Activated CD4-positive, alpha-beta T cell treated with anti-CD3 and anti-CD28 coated beads, Interleukin-2, amount 10 ng/mL, durations not matched to agents 24 days and 14 days (primary cell): ENCODE results near the gene MBOAT1. TPM values are rescaled to one million over a fixed set of nuclear protein-coding genes. Genes with fewer than 3 reads are reported as not detected.

Source experiments
- DNase-seq: peaks from one replicate; pipeline ENCODE4 v3.0.0; 2022
- H3K27ac Mint-ChIP-seq: one replicate; pipeline ENCODE4 v1.8.0; 2022; ENCODE audit warnings: mild to moderate bottlenecking, mixed read lengths
- H3K27me3 Mint-ChIP-seq: one replicate; pipeline ENCODE4 v1.8.0; 2022; ENCODE audit warnings: mixed read lengths
- H3K36me3 Mint-ChIP-seq: one replicate; pipeline ENCODE4 v1.8.0; 2022; ENCODE audit warnings: low read depth, mild to moderate bottlenecking, mixed read lengths
- H3K4me1 Mint-ChIP-seq: one replicate; pipeline ENCODE4 v1.8.0; 2021; ENCODE audit warnings: mixed read lengths
- H3K4me3 Mint-ChIP-seq: one replicate; pipeline ENCODE4 v1.8.0; 2022; ENCODE audit warnings: mild to moderate bottlenecking, moderate library complexity, mixed read lengths
- H3K9me3 Mint-ChIP-seq: one replicate; pipeline ENCODE4 v1.8.0; 2021; ENCODE audit warnings: mixed read lengths
- intact Hi-C: fragments of 100-400 bp; cut with micrococcal nuclease; formaldehyde crosslinking; loops from one replicate; pipeline ENCODE4 v1.15.1; 2023
- total RNA-seq: library from RNA; stranded (reverse); gene quantifications from 2 replicates; pipeline ENCODE4 v1.2.3, GENCODE V29; 2022

The MBOAT1 gene
- total RNA-seq, 1 donor from 2014 or later: 11.8 TPM

- H3K4me1 Mint-ChIP-seq: no peaks in the 10 kb centered on the region
- H3K4me3 Mint-ChIP-seq: no peak overlapping the region
- H3K9me3 Mint-ChIP-seq: no peaks in the 10 kb centered on the region
- intact Hi-C loops: no loop called here
- H3K36me3 Mint-ChIP-seq: no peaks in the 10 kb centered on the region
- H3K27me3 Mint-ChIP-seq: peaks cover 12% of the 10 kb centered on the region
- H3K27ac Mint-ChIP-seq: no peak overlapping the region
- DNase-seq: no peak
These were observed 9.2 kb upstream of the MBOAT1 start for GRCh38 chr6:20221421-20221820.

DNA sequence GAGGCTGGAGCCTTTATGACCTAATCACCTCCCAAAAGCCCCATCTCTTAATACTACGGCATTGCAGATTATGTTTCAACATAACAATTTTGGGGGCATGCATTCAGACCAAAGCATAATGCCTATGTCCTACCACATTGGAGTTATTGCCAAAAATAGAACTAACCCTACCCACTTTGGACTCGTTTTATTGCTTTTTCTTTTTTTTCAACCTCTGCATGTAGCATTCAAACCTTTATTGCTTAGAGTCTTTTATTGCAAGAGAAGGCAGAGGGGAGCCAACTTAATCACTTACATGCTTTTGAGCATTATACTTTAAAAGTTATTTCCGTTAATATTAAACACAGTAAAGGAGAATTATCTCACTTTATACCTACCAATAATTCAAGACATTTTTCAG is 8.1 kb upstream of the MBOAT1 start:
- intact Hi-C loops: no loop called here

GRCh38 chr6:20217891-20218290 is 5.6 kb upstream of the MBOAT1 start:
- Mint-ChIP-seq H3K27me3 (peaks cover 11% of the 10 kb centered on the region), H3K9me3 (no peaks in the 10 kb centered on the region), H3K4me1 (peaks cover 8% of the 10 kb centered on the region), H3K27ac (no peak overlapping the region), H3K4me3 (no peak overlapping the region), H3K36me3 (no peaks in the 10 kb centered on the region)
- intact Hi-C loops: no loop called here
- DNase-seq: no peak

More for the DNA sequence above, 8.1 kb upstream of the MBOAT1 start:
- Mint-ChIP-seq H3K4me3 (no peak overlapping the region), H3K36me3 (no peaks in the 10 kb centered on the region), H3K9me3 (no peaks in the 10 kb centered on the region), H3K27ac (no peak overlapping the region), H3K4me1 (no peaks in the 10 kb centered on the region), H3K27me3 (peaks cover 12% of the 10 kb centered on the region)
- no peak for DNase-seq

DNA sequence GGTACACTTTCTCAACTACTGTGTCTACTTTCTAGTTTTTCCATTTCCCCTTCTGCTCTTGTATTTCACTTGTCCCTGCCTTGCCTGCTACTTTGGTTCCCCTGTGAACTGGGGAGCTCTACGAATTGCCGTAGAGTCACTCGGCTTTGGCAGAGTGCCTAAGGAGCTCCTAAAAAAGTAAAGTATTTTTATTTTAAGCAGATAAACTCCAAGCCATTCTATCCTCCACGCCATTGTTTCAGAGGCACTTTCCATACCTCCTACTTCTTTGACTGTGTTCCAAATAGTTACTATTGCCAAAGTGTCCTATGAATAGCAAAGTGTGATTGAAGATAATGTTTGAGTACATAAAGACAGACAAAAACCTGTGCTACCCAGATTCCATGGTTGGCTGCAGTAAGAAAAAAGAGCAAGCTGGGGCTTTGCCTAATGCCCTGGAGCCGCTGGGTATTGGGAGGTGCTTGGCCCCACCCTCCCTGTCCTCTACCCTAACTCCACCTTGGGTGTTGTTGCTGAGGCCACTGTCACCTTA is 5.1 kb upstream of the MBOAT1 start:
- Mint-ChIP-seq H3K9me3 (no peaks in the 10 kb centered on the region), H3K27ac (no peak overlapping the region), H3K27me3 (peaks cover 10% of the 10 kb centered on the region), H3K36me3 (no peaks in the 10 kb centered on the region), H3K4me3 (no peak overlapping the region), H3K4me1 (peaks cover 9% of the 10 kb centered on the region)
- DNase-seq: no peak
- intact Hi-C loops: no loop called here

- intact Hi-C loops: no loop called here
- H3K27me3 Mint-ChIP-seq: peaks cover 2% of the 10 kb centered on the region
- no peak overlapping the region for H3K4me3 Mint-ChIP-seq
- H3K9me3 Mint-ChIP-seq: no peaks in the 10 kb centered on the region
- H3K36me3 Mint-ChIP-seq: no peaks in the 10 kb centered on the region
- H3K4me1 Mint-ChIP-seq: peaks cover 20% of the 10 kb centered on the region
- DNase-seq: no peak
- no peak overlapping the region for H3K27ac Mint-ChIP-seq
These were observed 3.0 kb upstream of the MBOAT1 start for GRCh38 chr6:20215310-20215709.

DNA sequence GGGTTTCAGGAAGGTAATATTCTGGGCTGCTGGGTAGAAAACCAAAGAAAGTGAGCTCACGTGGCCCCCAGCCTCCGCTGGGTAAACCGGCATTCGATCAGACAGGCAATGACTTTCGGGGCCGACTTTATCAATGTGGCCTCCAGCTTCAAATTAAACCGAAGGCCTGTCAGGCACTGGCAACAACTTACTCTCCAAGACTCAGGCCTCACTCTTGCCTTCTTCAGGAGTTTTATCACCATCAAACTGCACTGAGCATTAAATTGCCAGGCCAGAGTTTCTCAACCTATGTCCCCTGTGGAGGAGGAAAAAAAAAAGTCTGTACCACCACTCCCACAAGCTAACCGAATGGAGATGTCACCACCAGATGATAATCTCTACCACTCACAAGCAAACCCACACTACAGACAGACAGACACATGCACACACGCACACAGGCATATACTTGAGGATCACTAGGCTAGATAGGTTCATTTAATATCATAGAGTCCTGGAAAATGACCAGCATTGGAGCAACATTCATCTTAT is 1.1 kb upstream of the MBOAT1 start:
- peak overlapping the region; percentile 90 for H3K27ac Mint-ChIP-seq
- peak; percentile 67 for DNase-seq
- peak overlapping the region; percentile 91 for H3K4me3 Mint-ChIP-seq
- no peaks in the 10 kb centered on the region for H3K36me3 Mint-ChIP-seq
- intact Hi-C loops: loop anchor here (2.0 to 5.0 kb wide), 4 partner anchors 41 to 1379 kb away; partner anchors contain the start of gene SOX4
- H3K27me3 Mint-ChIP-seq: peaks cover 2% of the 10 kb centered on the region
- peaks cover 38% of the 10 kb centered on the region for H3K4me1 Mint-ChIP-seq
- no peaks in the 10 kb centered on the region for H3K9me3 Mint-ChIP-seq

- peak overlapping the region; percentile 91 for H3K27ac Mint-ChIP-seq
- peaks cover 2% of the 10 kb centered on the region for H3K27me3 Mint-ChIP-seq
- peak overlapping the region; percentile 91 for H3K4me3 Mint-ChIP-seq
- intact Hi-C loops: loop anchor here (1.0 to 5.0 kb wide), 6 partner anchors 10 to 1380 kb away; partner anchors contain the start of genes E2F3 and SOX4
- DNase-seq: peak; percentile 85
- H3K9me3 Mint-ChIP-seq: no peaks in the 10 kb centered on the region
- H3K36me3 Mint-ChIP-seq: no peaks in the 10 kb centered on the region
- peaks cover 43% of the 10 kb centered on the region for H3K4me1 Mint-ChIP-seq
These were observed 303 bp downstream of the MBOAT1 start for GRCh38 chr6:20211941-20212391.

DNA sequence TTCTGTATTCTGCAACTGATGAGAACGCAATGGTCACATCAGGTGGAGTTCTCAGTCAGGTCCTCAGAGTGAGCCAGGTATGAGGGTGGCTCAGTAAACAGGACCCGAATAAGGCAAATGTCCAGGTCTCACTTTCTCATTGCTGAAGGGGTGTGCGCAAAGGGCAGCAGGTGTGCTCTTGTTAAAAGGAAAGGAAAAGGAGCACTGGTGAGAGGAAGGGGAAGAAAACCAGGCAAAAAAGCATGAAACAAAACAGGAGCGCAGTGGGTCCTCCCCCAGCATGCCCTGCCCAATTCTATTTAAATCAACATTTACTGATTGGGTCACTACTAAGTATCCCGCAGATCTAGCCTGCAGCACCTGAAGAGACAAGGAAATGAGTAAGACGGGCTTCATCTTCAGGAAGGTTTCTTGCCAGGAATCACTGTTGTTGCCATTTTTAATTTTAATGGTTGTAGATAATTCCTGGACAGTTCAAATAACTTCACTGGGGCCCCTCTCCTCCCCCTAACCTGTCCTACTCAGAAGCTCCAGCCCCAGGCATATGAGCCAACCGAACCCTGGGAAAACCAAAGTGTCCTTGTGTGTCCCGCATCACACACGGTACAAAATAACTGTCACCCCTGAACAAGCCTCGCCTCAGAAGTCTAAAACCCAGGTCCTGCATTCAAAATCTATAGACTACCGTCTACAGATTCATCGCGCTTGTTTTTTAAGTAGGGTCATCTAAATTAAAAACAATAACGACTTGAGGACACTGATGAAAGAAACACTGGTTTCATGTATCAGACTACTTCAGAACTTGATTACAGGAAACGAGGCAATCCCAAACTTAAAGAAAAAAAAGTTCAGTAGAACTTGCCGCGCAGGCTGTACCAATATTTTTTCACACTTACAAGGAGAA is 980 bp downstream of the MBOAT1 start:
- Mint-ChIP-seq H3K4me1 (peaks cover 50% of the 10 kb centered on the region), H3K27me3 (peaks cover 2% of the 10 kb centered on the region), H3K9me3 (no peaks in the 10 kb centered on the region), H3K27ac (peak overlapping the region; percentile 91), H3K36me3 (no peaks in the 10 kb centered on the region), H3K4me3 (peak overlapping the region; percentile 91)
- peak; percentile 66 for DNase-seq
- intact Hi-C loops: loop anchor here (5.0 kb wide), 1 partner anchor 1381 kb away; the partner anchor contains the start of gene SOX4

- no peak for DNase-seq
- Mint-ChIP-seq H3K9me3 (no peaks in the 10 kb centered on the region), H3K27me3 (peaks cover under 1% of the 10 kb centered on the region), H3K4me3 (peak overlapping the region; percentile 5), H3K36me3 (no peaks in the 10 kb centered on the region), H3K27ac (no peak overlapping the region), H3K4me1 (peaks cover 59% of the 10 kb centered on the region)
- intact Hi-C loops: loop anchor here (5.0 kb wide), 1 partner anchor 1382 kb away; the partner anchor contains the start of gene SOX4
These were observed 2.1 kb downstream of the MBOAT1 start for GRCh38 chr6:20210158-20210557.

GRCh38 chr6:20208687-20209378 is 3.4 kb downstream of the MBOAT1 start:
- H3K27ac Mint-ChIP-seq: peak overlapping the region; percentile 31
- no peaks in the 10 kb centered on the region for H3K9me3 Mint-ChIP-seq
- no peaks in the 10 kb centered on the region for H3K27me3 Mint-ChIP-seq
- H3K36me3 Mint-ChIP-seq: peaks cover 2% of the 10 kb centered on the region
- H3K4me3 Mint-ChIP-seq: no peak overlapping the region
- intact Hi-C loops: loop anchor here (10.0 kb wide), 1 partner anchor 1856 kb away; no protein-coding TSS in a partner anchor
- H3K4me1 Mint-ChIP-seq: peaks cover 69% of the 10 kb centered on the region
- no peak for DNase-seq

GRCh38 chr6:20207088-20207418 is 5.2 kb downstream of the MBOAT1 start:
- H3K27ac Mint-ChIP-seq: peak overlapping the region; percentile 90
- DNase-seq: peak; percentile 60
- H3K36me3 Mint-ChIP-seq: peaks cover 2% of the 10 kb centered on the region
- peaks cover 66% of the 10 kb centered on the region for H3K4me1 Mint-ChIP-seq
- intact Hi-C loops: loop anchor here (10.0 kb wide), 1 partner anchor 1858 kb away; no protein-coding TSS in a partner anchor
- H3K4me3 Mint-ChIP-seq: peak overlapping the region; percentile 81
- no peaks in the 10 kb centered on the region for H3K27me3 Mint-ChIP-seq
- no peaks in the 10 kb centered on the region for H3K9me3 Mint-ChIP-seq

- Mint-ChIP-seq H3K4me1 (peaks cover 62% of the 10 kb centered on the region), H3K27ac (peak overlapping the region; percentile 90), H3K27me3 (no peaks in the 10 kb centered on the region), H3K36me3 (peaks cover 2% of the 10 kb centered on the region), H3K9me3 (no peaks in the 10 kb centered on the region), H3K4me3 (peak overlapping the region; percentile 81)
- DNase-seq: no peak
- intact Hi-C loops: loop anchor here (10.0 kb wide), 1 partner anchor 1859 kb away; no protein-coding TSS in a partner anchor
These were observed 6.5 kb downstream of the MBOAT1 start for GRCh38 chr6:20205722-20206161.

DNA sequence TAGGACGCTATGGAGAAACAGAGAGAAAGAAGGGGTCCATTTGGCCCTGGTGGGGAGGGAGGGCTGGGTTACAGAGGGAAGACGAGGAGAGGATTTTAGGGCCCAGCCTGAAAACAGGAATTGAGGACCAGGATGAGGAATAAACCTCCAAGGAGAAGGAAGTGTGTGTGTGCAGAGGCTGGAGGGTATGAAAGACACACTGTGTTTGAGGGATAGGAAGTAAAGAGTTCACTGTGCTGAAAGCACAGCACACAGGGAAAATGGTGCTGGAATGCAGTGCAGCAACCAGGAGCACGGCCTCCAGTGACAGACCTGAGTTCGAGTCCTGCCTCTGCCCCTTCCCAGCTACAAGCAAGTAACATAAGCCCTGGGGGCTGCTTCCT is 7.8 kb downstream of the MBOAT1 start:
- intact Hi-C loops: loop anchor here (5.0 to 10.0 kb wide), 2 partner anchors 1233 to 1860 kb away; no protein-coding TSS in a partner anchor
- Mint-ChIP-seq H3K36me3 (peaks cover 6% of the 10 kb centered on the region), H3K9me3 (no peaks in the 10 kb centered on the region), H3K4me1 (peaks cover 56% of the 10 kb centered on the region), H3K4me3 (no peak overlapping the region), H3K27me3 (no peaks in the 10 kb centered on the region), H3K27ac (peak overlapping the region; percentile 34)
- DNase-seq: no peak
